Mesendoderm (in vitro differentiated cells): ENCODE data around the gene PLB1.

Experiments
- DNase-seq: peaks from one replicate; pipeline ENCODE4 v3.0.0; 2013
- H2AK5ac ChIP-seq: 2 replicates; pipeline ENCODE4 v1.6.1; 2013; ENCODE audit warnings: low read length, inconsistent platforms
- H2BK120ac ChIP-seq: 2 replicates; pipeline ENCODE4 v1.6.1; 2013; ENCODE audit warnings: low read depth, mild to moderate bottlenecking, low read length, moderate library complexity, mixed read lengths
- H2BK15ac ChIP-seq: replicated peaks from 2 replicates; pipeline ENCODE4 v1.6.1; 2013; ENCODE audit warnings: low read depth, mild to moderate bottlenecking, moderate library complexity
- H2BK5ac ChIP-seq: 2 replicates; pipeline ENCODE4 v1.6.1; 2013; ENCODE audit warnings: low read length, inconsistent platforms
- H3K18ac ChIP-seq: 2 replicates; pipeline ENCODE4 v1.6.1; 2013; ENCODE audit warnings: mild to moderate bottlenecking, low read length, mixed read lengths
- H3K23ac ChIP-seq: one replicate; pipeline ENCODE4 v1.6.1; 2013; ENCODE audit warnings: low read length
- H3K27ac ChIP-seq: 2 replicates; pipeline ENCODE4 v1.5.1; 2013; ENCODE audit warnings: low read depth, mild to moderate bottlenecking, inconsistent platforms, low read length, moderate library complexity
- H3K27me3 ChIP-seq: 2 replicates; pipeline ENCODE4 v1.6.1; 2013; ENCODE audit warnings: low read length, control low read depth, mild to moderate bottlenecking, inconsistent platforms; ENCODE audit not compliant: insufficient read depth, poor library complexity
- H3K36me3 ChIP-seq: 2 replicates; pipeline ENCODE4 v1.6.1; 2013; ENCODE audit warnings: low read length, inconsistent platforms; ENCODE audit not compliant: control insufficient read depth, insufficient read depth
- H3K4ac ChIP-seq: one replicate; pipeline ENCODE4 v1.6.1; 2013; ENCODE audit warnings: low read depth, mild to moderate bottlenecking, low read length, moderate library complexity
- H3K4me1 ChIP-seq: 2 replicates; pipeline ENCODE4 v1.6.1; 2013; ENCODE audit warnings: low read depth, low read length, inconsistent platforms; ENCODE audit not compliant: control insufficient read depth
- H3K4me2 ChIP-seq: 2 replicates; pipeline ENCODE4 v1.6.1; 2013; ENCODE audit warnings: low read length
- H3K4me3 ChIP-seq: 2 replicates; pipeline ENCODE4 v1.5.1; 2013; ENCODE audit warnings: mild to moderate bottlenecking, low read length
- H3K56ac ChIP-seq: one replicate; pipeline ENCODE4 v1.6.1; 2013; ENCODE audit warnings: low read length
- H3K79me1 ChIP-seq: 2 replicates; pipeline ENCODE4 v1.6.1; 2013; ENCODE audit warnings: low read length, inconsistent platforms
- H3K79me2 ChIP-seq: 2 replicates; pipeline ENCODE4 v1.6.1; 2013; ENCODE audit warnings: mild to moderate bottlenecking, low read length; ENCODE audit not compliant: control insufficient read depth, insufficient read depth
- H3K9ac ChIP-seq: 2 replicates; pipeline ENCODE4 v1.6.1; 2013; ENCODE audit warnings: low read length, inconsistent platforms
- H4K5ac ChIP-seq: one replicate; pipeline ENCODE4 v1.6.1; 2013; ENCODE audit warnings: low read length
- H4K8ac ChIP-seq: one replicate; pipeline ENCODE4 v1.6.1; 2013; ENCODE audit warnings: low read depth, mild to moderate bottlenecking, control low read depth, low read length, moderate library complexity
- WGBS: extraction: QIAGEN DNeasy Blood & Tissue Kit; methylation state at CpG from one replicate; pipeline ENCODE4 v1.1.7; 2013; ENCODE audit warnings: low lambda C conversion rate, missing lambda C conversion rate; ENCODE audit not compliant: insufficient coverage; ENCODE audit errors: extremely low coverage; 5-methylcytosine and 5-hydroxymethylcytosine counted together

The PLB1 gene

DNA sequence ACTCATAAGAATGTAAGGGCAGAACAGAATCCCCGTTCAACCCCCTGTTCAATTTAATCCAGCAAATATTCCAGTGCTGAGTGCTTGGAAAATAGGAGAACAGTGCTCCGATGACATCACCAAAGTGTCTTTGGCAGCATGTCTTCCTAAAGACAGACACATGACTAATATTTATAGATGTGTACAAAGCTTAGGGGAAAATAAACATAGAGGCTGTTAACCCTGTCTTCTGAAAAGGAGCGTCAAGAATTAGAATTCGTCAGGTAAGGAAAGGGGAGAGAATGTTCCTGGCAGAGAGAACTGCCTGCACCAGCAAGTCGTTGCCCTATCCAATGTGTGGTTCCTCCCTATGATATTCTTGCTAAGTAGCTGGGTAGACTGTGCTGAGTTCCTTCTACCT lies 72.7 kb downstream of the PLB1 start:
- H3K4me1 ChIP-seq: peaks cover 2% of the 10 kb centered on the region
- no peak overlapping the region for H3K56ac ChIP-seq
- H3K27me3 ChIP-seq: no peaks in the 10 kb centered on the region
- H3K4ac ChIP-seq: no peak overlapping the region
- H2AK5ac ChIP-seq: no peak overlapping the region
- H2BK120ac ChIP-seq: no peak overlapping the region
- no CpG with 5 or more reads among the region's 5 CpGs for WGBS
- H2BK5ac ChIP-seq: no peak overlapping the region
- no peak overlapping the region for H3K27ac ChIP-seq
- DNase-seq: no peak
- H3K18ac ChIP-seq: no peak overlapping the region
- no peak overlapping the region for H3K4me3 ChIP-seq
- H3K79me1 ChIP-seq: no peaks in the 10 kb centered on the region
- H2BK15ac ChIP-seq: no peak overlapping the region
- no peaks in the 10 kb centered on the region for H3K79me2 ChIP-seq
- H4K8ac ChIP-seq: no peak overlapping the region
- no peak overlapping the region for H3K23ac ChIP-seq
- no peaks in the 10 kb centered on the region for H3K36me3 ChIP-seq
- no peak overlapping the region for H3K9ac ChIP-seq
- H3K4me2 ChIP-seq: no peak overlapping the region
- no peak overlapping the region for H4K5ac ChIP-seq

DNA sequence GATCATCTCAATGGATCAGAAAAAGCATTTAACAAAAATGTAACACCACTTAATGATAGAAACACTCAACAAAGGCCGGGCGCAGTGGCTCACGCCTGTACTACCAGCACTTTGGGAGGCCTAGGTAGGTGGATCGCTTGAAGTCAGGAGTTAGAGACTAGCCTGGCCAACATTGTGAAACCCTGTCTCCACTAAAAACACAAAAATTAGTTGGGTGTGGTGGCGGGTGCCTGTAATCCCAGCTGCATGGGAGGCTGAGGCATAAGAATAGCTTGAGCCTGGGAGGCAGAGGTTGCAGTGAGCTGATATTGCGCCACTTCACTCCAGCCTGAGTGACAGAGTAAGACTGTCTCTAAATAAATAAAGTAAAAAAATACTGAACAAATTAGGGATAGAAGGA lies 74.6 kb downstream of the PLB1 start:
- no CpG with 5 or more reads among the region's 6 CpGs for WGBS
- Histone ChIP-seq H4K8ac (no peak overlapping the region), H3K27me3 (no peaks in the 10 kb centered on the region), H3K4me3 (no peak overlapping the region), H3K18ac (no peak overlapping the region), H2BK120ac (no peak overlapping the region), H3K79me2 (no peaks in the 10 kb centered on the region), H3K79me1 (no peaks in the 10 kb centered on the region), H2AK5ac (no peak overlapping the region), H2BK5ac (no peak overlapping the region), H3K4me2 (no peak overlapping the region), H3K9ac (no peak overlapping the region), H3K4me1 (peaks cover 2% of the 10 kb centered on the region), H4K5ac (no peak overlapping the region), H3K27ac (no peak overlapping the region), H3K36me3 (no peaks in the 10 kb centered on the region), H3K23ac (no peak overlapping the region), H3K4ac (no peak overlapping the region), H2BK15ac (no peak overlapping the region), H3K56ac (no peak overlapping the region)
- no peak for DNase-seq

DNA sequence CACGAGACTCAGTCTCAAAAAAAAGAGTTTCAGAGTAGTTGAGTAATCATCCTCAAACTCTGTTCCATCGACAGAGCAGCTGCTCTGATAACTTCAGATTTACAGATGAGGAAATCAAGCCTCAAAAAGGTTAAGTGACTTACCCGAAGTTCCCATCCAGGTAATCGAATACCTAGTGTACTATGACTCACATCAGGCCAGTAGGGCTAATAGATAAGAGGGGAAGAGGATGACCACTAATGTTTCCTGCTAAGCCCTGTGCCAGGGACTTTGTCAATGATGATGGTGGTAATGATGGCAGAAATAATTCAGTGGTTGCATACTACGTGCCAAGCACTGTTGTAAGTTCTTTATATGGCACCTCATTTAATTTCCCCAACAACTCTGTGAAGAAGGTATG lies 80.9 kb downstream of the PLB1 start:
- H2BK120ac ChIP-seq: no peak overlapping the region
- H3K4ac ChIP-seq: no peak overlapping the region
- no CpG with 5 or more reads among the region's 5 CpGs for WGBS
- H3K18ac ChIP-seq: no peak overlapping the region
- H3K56ac ChIP-seq: no peak overlapping the region
- no peak overlapping the region for H3K4me2 ChIP-seq
- no peak overlapping the region for H2BK5ac ChIP-seq
- H4K8ac ChIP-seq: no peak overlapping the region
- H3K79me2 ChIP-seq: no peaks in the 10 kb centered on the region
- H3K79me1 ChIP-seq: no peaks in the 10 kb centered on the region
- H4K5ac ChIP-seq: no peak overlapping the region
- no peak for DNase-seq
- no peak overlapping the region for H3K27ac ChIP-seq
- no peak overlapping the region for H3K9ac ChIP-seq
- no peaks in the 10 kb centered on the region for H3K4me1 ChIP-seq
- no peak overlapping the region for H2AK5ac ChIP-seq
- H2BK15ac ChIP-seq: no peak overlapping the region
- H3K36me3 ChIP-seq: no peaks in the 10 kb centered on the region
- no peak overlapping the region for H3K4me3 ChIP-seq
- no peak overlapping the region for H3K23ac ChIP-seq
- H3K27me3 ChIP-seq: no peaks in the 10 kb centered on the region

DNA sequence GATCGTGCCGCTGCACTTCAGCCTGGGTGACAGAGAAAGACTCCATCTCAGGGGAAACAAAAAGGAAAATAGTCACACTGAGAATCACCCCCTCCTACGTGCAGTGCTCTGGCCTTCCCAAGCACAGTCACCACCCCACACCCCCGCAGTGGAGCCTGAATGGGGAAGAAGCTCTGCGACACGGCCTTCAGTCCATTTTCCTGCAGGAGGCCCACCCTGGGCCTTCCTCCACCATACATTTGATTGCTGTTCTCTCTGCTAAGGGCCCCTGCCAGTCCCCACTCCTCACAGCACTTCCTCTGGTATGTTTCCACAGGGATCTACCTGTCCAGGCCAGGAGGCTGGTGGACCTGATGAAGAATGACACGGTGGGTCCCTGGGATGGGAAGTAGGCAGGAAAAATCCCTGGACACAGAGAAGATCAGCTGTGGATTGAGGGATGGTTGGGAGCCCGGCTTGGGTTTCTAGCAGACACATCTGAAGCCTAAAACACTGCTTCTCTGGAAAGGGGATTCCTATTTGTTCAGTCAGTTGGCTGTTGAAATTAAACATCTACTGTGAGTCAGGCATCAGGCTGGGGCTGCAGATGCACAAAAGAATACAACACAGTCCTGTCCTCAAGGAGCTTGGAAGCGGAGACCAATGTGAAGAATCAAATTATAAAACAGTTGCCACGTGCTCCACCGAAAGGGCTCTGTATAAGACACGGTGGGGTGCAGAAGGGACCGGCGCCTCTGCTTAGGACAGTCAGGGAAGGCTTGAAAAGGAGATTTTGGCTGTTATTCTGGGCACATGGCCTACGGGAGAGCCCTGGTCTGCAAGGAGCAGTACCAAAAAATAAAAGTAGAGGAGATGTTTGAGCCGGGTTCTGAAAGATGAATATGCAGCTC lies 82.2 kb downstream of the PLB1 start:
- H4K5ac ChIP-seq: no peak overlapping the region
- H3K18ac ChIP-seq: no peak overlapping the region
- no peak overlapping the region for H2BK5ac ChIP-seq
- H2BK120ac ChIP-seq: no peak overlapping the region
- no peaks in the 10 kb centered on the region for H3K27me3 ChIP-seq
- H3K9ac ChIP-seq: no peak overlapping the region
- no peak for DNase-seq
- no peak overlapping the region for H2AK5ac ChIP-seq
- no peak overlapping the region for H3K4ac ChIP-seq
- no peak overlapping the region for H2BK15ac ChIP-seq
- whole genome bisulfite sequencing: no CpG with 5 or more reads among the region's 16 CpGs
- H3K79me1 ChIP-seq: no peaks in the 10 kb centered on the region
- no peak overlapping the region for H3K4me2 ChIP-seq
- no peaks in the 10 kb centered on the region for H3K36me3 ChIP-seq
- H3K4me1 ChIP-seq: no peaks in the 10 kb centered on the region
- no peak overlapping the region for H3K23ac ChIP-seq
- no peak overlapping the region for H3K27ac ChIP-seq
- H3K79me2 ChIP-seq: no peaks in the 10 kb centered on the region
- no peak overlapping the region for H4K8ac ChIP-seq
- no peak overlapping the region for H3K4me3 ChIP-seq
- no peak overlapping the region for H3K56ac ChIP-seq

DNA sequence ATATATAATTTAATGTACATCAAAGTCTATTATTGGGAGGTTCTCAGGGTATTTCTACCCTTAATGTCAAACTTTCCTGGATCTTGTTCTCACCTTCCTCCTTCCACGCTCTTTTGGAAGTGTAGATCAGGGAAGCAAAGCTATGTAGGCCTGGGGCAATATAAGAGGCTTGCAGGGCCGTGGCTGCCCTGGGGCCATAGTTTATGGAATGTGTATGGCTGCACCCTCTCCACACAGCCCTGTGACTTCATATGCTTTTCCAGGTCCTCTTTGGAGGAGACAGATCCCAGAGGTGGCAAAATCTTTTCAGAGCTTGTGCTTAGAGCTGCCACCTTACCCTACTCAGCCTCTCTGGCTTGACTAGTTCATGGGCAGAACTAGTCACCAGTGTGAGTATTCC lies 82.9 kb downstream of the PLB1 start:
- H3K36me3 ChIP-seq: no peaks in the 10 kb centered on the region
- no peaks in the 10 kb centered on the region for H3K27me3 ChIP-seq
- no peak overlapping the region for H3K4me3 ChIP-seq
- no peak overlapping the region for H3K4ac ChIP-seq
- no peaks in the 10 kb centered on the region for H3K4me1 ChIP-seq
- H4K5ac ChIP-seq: no peak overlapping the region
- H3K79me1 ChIP-seq: no peaks in the 10 kb centered on the region
- H4K8ac ChIP-seq: no peak overlapping the region
- DNase-seq: no peak
- H3K18ac ChIP-seq: no peak overlapping the region
- no CpG with 5 or more reads among the region's 2 CpGs for WGBS
- no peak overlapping the region for H3K56ac ChIP-seq
- no peak overlapping the region for H3K9ac ChIP-seq
- H3K4me2 ChIP-seq: no peak overlapping the region
- no peak overlapping the region for H2BK5ac ChIP-seq
- H2AK5ac ChIP-seq: no peak overlapping the region
- H2BK120ac ChIP-seq: no peak overlapping the region
- no peaks in the 10 kb centered on the region for H3K79me2 ChIP-seq
- H2BK15ac ChIP-seq: no peak overlapping the region
- no peak overlapping the region for H3K27ac ChIP-seq
- H3K23ac ChIP-seq: no peak overlapping the region

DNA sequence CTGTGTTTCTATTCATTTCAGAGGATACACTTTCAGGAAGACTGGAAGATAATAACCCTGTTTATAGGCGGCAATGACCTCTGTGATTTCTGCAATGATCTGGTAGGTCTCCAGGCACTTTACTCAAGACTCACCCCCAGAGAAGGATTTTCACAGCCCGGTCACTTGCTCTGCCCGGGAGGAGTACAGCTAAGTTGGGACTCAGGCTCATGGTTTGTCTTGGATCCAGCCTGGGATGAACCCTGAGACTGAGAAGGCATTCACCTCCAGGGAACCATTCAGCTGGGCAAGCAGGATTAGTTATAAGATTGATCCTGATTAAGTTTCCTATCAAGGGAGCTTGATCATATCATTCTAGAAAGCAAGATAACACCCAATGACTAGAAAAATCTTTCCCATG lies 83.7 kb downstream of the PLB1 start:
- Histone ChIP-seq H3K4ac (no peak overlapping the region), H4K5ac (no peak overlapping the region), H2BK5ac (no peak overlapping the region), H3K79me1 (no peaks in the 10 kb centered on the region), H3K27me3 (no peaks in the 10 kb centered on the region), H3K56ac (no peak overlapping the region), H4K8ac (no peak overlapping the region), H3K4me3 (no peak overlapping the region), H3K27ac (no peak overlapping the region), H3K4me1 (peaks cover 2% of the 10 kb centered on the region), H2AK5ac (no peak overlapping the region), H3K23ac (no peak overlapping the region), H2BK15ac (no peak overlapping the region), H3K79me2 (no peaks in the 10 kb centered on the region), H3K18ac (no peak overlapping the region), H3K4me2 (no peak overlapping the region), H3K36me3 (no peaks in the 10 kb centered on the region), H3K9ac (no peak overlapping the region), H2BK120ac (no peak overlapping the region)
- no CpG with 5 or more reads among the region's 3 CpGs for WGBS
- no peak for DNase-seq
